CD4-positive, alpha-beta T cell treated with Interleukin-6 for 4 hours (primary cell): Measurements from ENCODE around the gene TNFRSF12A.
A peak's percentile ranks its signal among the peaks of the same experiment; 100 is the strongest.

ENCODE experiments used
- DNase-seq: peaks from one replicate; pipeline ENCODE4 v3.0.0-alpha.2; 2020; ENCODE audit warnings: mixed read lengths

Gene TNFRSF12A

GRCh38 chr16:3027489-3027795 is 7.3 kb downstream of the TNFRSF12A start:
- DNase-seq, result no peak

- DNase-seq, result peak; percentile 94
These were observed 8.0 kb downstream of the TNFRSF12A start for GRCh38 chr16:3027983-3028715.

DNA sequence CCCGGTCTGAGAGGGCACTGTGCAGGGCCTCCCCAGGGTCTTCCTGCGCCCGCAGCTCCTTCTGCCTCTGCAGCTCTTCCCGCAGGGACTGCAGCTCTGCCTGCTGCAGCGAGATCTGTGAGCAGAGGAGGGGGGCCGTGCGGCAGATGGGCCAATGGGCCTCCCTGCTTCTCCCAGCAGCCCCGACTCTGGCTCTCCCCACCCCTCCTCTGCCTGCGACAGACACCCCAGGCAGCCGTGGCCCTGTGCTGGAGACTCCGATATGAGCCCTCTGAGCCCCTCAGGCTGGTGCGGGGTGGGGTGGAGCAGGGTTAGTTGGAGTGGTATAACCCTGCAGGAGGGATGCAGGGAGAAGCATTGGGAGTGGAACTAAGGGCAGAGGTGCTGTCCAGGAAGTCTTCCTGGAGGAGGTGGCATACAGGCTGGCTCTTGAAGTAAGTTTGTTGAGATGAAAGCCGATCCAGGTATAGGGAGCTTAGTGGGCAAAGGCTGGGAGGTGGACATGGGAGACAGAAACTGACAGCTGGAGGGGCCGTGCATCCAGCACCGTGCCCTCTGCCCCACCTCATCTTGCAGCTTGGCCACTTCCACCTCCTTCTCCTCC is 8.7 kb downstream of the TNFRSF12A start:
- no peak for DNase-seq

- DNase-seq, result peak; percentile 53
These were observed 9.5 kb downstream of the TNFRSF12A start for GRCh38 chr16:3029491-3030221.

GRCh38 chr16:3030222-3031212 is 10.3 kb downstream of the TNFRSF12A start:
- no peak for DNase-seq

- DNase-seq, result no peak
These were observed 12.5 kb downstream of the TNFRSF12A start for GRCh38 chr16:3032624-3033023.

DNA sequence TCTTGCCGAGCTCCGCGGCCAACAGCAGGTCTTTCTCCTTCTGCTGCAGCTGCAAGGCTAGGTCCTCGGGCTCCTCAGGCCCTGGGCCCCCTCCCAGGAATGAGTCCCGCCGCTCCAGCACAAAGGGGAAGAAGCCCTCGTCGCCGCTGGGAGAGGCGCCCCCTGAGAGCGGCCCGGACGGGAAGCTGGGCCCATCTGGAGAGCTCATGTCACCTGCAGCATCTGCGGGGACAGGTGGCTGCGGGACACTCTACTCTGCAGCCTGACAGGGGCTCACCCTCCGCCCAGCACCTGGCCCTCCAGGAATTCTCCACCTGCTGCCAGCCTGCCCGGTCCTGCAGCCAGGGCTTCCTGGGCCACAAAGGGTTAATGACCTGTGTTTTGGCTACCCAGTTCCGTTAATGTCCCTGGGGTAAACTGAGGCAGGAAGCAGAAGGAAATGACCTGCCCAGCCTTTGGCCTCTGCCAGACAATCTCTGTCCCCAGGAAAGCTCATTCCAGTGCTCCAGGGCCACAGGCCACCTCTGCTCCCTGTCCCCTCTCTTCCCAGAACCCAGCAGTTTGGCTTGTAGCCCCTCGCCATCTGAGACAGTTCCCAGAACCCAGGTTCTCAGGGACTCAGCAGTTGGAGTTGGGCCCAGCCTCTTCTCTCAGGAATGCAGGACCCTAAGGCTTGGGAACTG is 15.3 kb downstream of the TNFRSF12A start:
- DNase-seq, result no peak

GRCh38 chr16:3035972-3036725 is 16.0 kb downstream of the TNFRSF12A start:
- DNase-seq, result no peak

- DNase-seq, result no peak
These were observed 16.7 kb downstream of the TNFRSF12A start, which contains the start of gene BICDL2 for GRCh38 chr16:3036726-3037315. Gene BICDL2, minus strand, starts transcription at chr16:3036944. Its CDS starts 1,448 bp downstream, at chr16:3035496.

DNA sequence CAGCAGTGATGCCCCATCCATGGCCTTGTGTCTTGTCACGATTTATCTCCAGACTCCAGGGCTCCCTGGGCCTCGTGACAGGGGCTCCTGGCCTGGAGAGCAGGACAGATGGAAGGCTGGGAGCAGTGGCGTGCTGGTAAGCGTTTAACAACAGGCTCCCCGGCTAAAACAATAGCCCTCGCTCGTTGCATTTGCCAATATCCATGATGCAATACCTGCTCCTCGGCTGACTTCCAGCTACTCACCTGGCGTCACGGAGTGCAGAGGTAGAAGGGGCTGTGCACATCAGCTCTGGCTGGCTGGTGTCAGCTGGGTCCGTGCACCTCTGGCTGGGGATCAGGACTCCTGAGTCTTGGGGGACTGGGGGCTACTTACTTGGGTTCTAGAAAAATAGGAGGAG is 18.1 kb downstream of the TNFRSF12A start:
- DNase-seq, result no peak

DNA sequence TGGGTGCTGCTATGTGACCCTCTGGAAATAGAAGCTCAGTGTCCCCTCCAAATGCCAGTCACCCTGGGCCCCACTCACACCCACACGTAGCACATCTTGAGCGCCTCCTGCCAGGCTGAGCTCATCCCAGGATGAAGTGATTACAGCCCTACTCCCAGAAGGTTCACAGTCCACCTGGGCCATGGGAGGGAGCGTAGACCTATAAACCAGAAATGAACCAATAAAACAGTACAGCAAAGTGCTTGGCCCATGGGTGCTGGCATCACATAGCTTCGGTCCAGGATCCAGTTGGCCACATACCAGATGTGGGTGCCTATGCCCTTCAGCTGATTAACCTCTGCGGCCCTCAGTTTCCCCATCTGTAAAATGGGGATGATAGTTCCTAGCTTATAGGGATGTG is 18.7 kb downstream of the TNFRSF12A start:
- no peak for DNase-seq

DNA sequence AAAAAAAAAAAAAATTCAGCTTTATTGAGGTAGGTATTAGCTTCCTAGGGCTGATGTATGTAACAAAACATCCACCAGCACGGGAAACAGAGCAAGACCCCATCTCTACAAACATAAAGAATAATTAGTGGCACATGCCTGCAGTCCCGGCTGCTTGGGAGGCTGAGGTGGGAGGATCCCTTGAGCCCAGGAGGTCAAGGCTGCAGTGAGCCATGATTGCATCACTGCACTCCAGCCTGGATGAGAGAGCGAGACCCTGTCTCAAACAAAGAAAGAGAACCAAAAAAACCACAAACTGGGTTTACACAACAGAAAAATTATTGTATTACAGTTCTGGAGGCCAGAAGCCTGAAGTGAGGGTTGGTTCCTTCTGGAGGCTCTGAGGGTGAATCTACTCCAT is 22.2 kb downstream of the TNFRSF12A start:
- no peak for DNase-seq

- DNase-seq, result no peak
These were observed 24.5 kb downstream of the TNFRSF12A start for GRCh38 chr16:3044708-3045107.

GRCh38 chr16:3045758-3046640 is 25.8 kb downstream of the TNFRSF12A start, which contains the start of gene MMP25:
Gene MMP25, plus strand, starts transcription at chr16:3046561. Its CDS starts 357 bp downstream, at chr16:3046918.
- DNase-seq, result no peak

- no peak for DNase-seq
These were observed 26.6 kb downstream of the TNFRSF12A start for GRCh38 chr16:3046641-3047386.

DNA sequence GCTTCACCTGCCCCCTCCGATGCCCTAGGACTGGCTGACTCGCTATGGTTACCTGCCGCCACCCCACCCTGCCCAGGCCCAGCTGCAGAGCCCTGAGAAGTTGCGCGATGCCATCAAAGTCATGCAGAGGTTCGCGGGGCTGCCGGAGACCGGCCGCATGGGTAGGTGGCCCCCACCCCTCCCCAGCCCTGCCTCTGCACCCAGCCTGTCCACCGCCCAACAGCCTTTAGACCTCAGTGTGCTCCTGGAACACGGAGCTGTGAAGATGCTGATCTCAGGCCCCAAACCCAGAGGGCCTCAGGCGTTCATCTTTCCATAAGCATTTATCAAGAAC is 27.2 kb downstream of the TNFRSF12A start:
- DNase-seq, result no peak

DNA sequence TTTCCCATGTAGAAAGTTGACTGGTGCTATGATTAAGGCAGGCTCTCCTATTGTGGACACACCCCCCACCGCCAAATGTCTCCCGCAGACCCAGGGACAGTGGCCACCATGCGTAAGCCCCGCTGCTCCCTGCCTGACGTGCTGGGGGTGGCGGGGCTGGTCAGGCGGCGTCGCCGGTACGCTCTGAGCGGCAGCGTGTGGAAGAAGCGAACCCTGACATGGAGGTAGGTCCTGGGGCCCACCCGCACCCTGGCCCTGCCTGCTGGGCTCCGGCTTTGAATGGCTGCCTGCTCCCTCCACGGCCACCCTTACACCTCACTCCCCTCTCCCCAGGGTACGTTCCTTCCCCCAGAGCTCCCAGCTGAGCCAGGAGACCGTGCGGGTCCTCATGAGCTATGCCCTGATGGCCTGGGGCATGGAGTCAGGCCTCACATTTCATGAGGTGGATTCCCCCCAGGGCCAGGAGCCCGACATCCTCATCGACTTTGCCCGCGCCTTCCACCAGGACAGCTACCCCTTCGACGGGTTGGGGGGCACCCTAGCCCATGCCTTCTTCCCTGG is 29.8 kb downstream of the TNFRSF12A start:
- no peak for DNase-seq

GRCh38 chr16:3050487-3050886 is 30.3 kb downstream of the TNFRSF12A start:
- no peak for DNase-seq

DNA sequence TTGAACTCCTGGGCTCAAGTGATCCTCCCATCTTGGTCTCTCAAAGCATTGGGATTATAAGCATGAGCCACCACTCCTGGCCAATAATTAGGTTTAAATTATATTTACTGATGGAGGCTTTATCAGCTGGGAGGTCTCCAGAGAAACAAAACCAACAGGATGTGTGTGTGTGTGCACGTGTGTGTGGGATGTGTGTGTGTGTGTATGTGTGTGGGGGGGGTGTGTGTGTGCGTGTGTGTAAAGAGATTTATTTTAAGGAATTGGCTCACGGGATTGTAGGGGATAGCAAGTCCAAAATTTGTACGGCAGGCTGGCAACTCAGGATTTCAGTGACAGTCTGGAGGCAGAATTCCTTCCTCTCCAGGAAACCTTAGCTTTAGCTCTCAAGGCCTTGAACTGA is 30.8 kb downstream of the TNFRSF12A start:
- no peak for DNase-seq
